Mesenteric fat pad (tissue), 1 donor: ENCODE data around the gene ANKRD18A. TPM values are rescaled to one million over a fixed set of nuclear protein-coding genes. Genes with fewer than 3 reads are reported as not detected.
"Not testable (repeated sequence)": the region's sequence is repeated elsewhere in the genome, so short reads cannot be mapped to it uniquely, and the experiment has no call there.

Experiments
- DNase-seq: peaks from one replicate; pipeline ENCODE4 v3.0.0-alpha.2; 2020; ENCODE audit warnings: low spot score
- total RNA-seq: library from RNA; stranded (reverse); fragmentation: NEBNext Ultra II Directional; extraction: Animal tissue kit (Norgen Biotek cat#: 25700); gene quantifications from one replicate; pipeline ENCODE4 v1.2.1, GENCODE V29; 2021
- donor health status: DM: yes; HTN: yes; CAD: no.

ANKRD18A gene
- total RNA-seq, 1 donor from 2014 or later: not detected

DNA sequence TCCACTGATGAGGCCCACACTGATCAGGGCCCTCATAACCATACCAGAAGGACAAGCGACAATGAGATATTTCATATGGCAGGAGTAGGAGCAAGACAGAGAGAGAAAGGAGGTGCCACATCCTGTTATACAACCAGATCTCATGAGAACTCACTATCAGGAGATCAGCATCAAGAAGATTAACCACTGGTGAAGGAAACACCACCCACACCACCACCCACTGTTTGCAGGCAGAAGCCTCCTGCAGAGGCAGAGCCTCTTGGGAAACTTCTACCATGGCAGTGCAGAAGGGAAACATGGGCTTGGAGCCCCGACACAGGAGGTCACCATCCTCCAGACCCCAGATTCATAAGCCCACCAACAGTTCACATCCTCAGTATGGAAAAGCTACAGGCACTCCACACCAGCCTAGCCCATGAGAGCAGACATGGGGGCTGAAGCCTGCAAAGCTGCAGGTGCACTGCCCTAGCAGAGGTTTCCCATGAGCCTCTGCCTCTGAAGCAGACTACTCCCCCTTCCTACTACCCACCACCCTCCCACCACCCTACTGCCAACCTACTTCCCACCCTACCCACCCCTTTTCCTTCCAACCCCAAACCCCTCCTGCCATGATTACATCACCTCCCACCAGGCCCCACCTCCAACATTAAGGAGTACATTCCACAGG, 73.8 kb downstream of the ANKRD18A start:
- not testable (repeated sequence) for DNase-seq

DNA sequence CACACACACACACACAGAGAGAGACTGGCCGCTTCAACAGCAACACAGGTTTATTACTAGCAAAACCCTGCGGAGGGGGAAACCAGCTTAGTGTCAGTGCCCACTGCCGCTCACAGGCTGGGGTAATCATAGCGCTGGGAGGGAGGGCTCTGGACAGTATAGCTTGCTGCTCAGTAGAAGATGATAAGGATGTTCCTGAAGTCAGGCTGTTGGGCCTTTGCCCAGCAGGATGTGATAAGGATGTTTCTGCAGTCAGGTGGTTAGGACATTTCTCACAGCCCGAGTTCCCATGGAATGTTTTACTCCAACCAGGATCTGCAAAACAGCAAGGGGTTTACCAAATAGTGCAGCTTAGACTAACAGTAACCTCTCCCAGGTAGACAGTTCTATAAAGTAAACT, 79.9 kb downstream of the ANKRD18A start:
- not testable (repeated sequence) for DNase-seq

DNA sequence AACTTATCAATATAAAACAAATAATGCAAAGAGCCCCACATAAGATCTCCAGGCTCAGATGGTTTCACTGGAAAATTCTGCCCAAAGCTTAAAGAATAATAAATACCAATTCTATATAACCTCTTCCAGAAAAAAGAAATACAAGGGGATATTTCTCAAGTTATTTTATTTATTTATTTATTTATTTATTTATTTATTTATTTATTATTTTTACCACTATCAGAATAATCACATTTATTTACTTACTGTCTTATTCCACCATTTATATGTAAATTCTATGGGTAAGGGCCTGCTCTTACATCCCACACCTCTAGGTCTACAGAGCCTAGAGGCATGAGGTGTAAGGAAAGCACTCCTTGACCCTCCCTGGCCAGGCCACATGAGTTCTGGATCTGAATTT, 91.1 kb downstream of the ANKRD18A start:
- no peak for DNase-seq

DNA sequence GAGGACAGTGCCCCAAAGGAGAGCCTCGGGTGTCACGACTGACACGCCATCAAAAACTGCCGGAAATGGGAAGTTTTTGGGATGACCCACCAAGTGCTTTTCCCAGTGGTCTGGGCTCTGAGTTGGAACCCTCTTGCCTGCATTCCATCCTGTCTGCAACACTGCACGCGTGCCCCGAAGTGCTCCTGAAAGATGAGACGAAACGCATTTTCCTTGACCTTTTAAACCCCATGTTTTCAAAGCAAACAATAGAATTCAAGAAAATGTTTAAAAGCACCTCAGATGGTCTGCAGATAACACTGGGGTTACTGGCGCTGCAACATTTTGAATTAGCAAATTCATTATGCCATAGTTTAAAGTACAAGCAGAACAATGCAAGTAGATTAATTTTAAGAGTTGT, 92.9 kb downstream of the ANKRD18A start:
- DNase-seq: no peak

GRCh38 chr9:38526591-38526990, 93.8 kb downstream of the ANKRD18A start:
- DNase-seq: no peak

GRCh38 chr9:38523121-38523520, 97.3 kb downstream of the ANKRD18A start:
- DNase-seq: no peak

- DNase-seq: no peak
Observed at GRCh38 chr9:38521762-38522161, 98.6 kb downstream of the ANKRD18A start.

Other genes with a start within 250 kb of the ANKRD18A start
- 26.3 TPM for gene ALDH1B1, start 227.9 kb downstream of the ANKRD18A start, total RNA-seq
- gene IGFBPL1, start 196.1 kb downstream of the ANKRD18A start, total RNA-seq: not detected
- gene FAM240B, start 99.5 kb upstream of the ANKRD18A start, total RNA-seq: not detected